PFSK-1 (cell line): Measurements from ENCODE around the gene SYN1.

Experiments used
- FOXP2 ChIP-seq: optimal IDR thresholded peaks from 2 replicates; pipeline ENCODE3; 2011; ENCODE audit warnings: borderline replicate concordance, control low read depth, inconsistent platforms; ENCODE audit not compliant: insufficient read depth; ENCODE audit errors: extremely low read length, extremely low read depth
- POLR2AphosphoS5 ChIP-seq: IDR thresholded peaks from 2 replicates; pipeline ENCODE4 v1.6.1; 2012; ENCODE audit warnings: low read depth, mild to moderate bottlenecking, control low read depth, low read length, moderate library complexity
- REST ChIP-seq, 2 experiments: IDR thresholded peaks; 2 replicates each; pipeline versions ENCODE4 v1.6.1 to v1.8.0; 2011 to 2012; ENCODE audit warnings: low read depth in 2 of 2, low read length in 2 of 2, control low read depth in 1 of 2, inconsistent platforms in 1 of 2, mild to moderate bottlenecking in 1 of 2, moderate library complexity in 1 of 2; ENCODE audit not compliant: insufficient read depth in 1 of 2
- SIN3A ChIP-seq: IDR thresholded peaks from 2 replicates; pipeline ENCODE4 v1.6.1; 2012; ENCODE audit warnings: mild to moderate bottlenecking, low read length, moderate library complexity, borderline replicate concordance; ENCODE audit not compliant: insufficient read depth
- TAF1 ChIP-seq: IDR thresholded peaks from 2 replicates; pipeline ENCODE4 v1.6.1; 2012; ENCODE audit warnings: low read length, control low read depth, borderline replicate concordance; ENCODE audit not compliant: insufficient read depth

Gene SYN1

GRCh38 chrX:47572773-47573340 is 46.8 kb downstream of the SYN1 start:
- TF ChIP-seq POLR2AphosphoS5 (no peak), SIN3A (no peak), TAF1 (no peak), FOXP2 (no peak), REST (IDR thresholded peaks at IDR 0.05; ENCODE audit: insufficient read depth in 1 of 2, low read depth in 2 of 2, low read length in 2 of 2) (no peak)

- no peak for TF ChIP-seq POLR2AphosphoS5
- no peak for TF ChIP-seq SIN3A
- no peak for TF ChIP-seq TAF1
- TF ChIP-seq REST (IDR thresholded peaks at IDR 0.05; ENCODE audit: insufficient read depth in 1 of 2, low read depth in 2 of 2, low read length in 2 of 2), result no peak
- TF ChIP-seq FOXP2, result no peak
Measured at GRCh38 chrX:47571896-47572295, 47.8 kb downstream of the SYN1 start.

GRCh38 chrX:47571215-47571614 is 48.4 kb downstream of the SYN1 start:
- no peak for TF ChIP-seq SIN3A
- TF ChIP-seq POLR2AphosphoS5, result no peak
- TF ChIP-seq FOXP2, result no peak
- no peak for TF ChIP-seq TAF1
- TF ChIP-seq REST (IDR thresholded peaks at IDR 0.05; ENCODE audit: insufficient read depth in 1 of 2, low read depth in 2 of 2, low read length in 2 of 2), result no peak

- TF ChIP-seq POLR2AphosphoS5 (no peak), SIN3A (no peak), TAF1 (no peak), FOXP2 (no peak), REST (IDR thresholded peaks at IDR 0.05; ENCODE audit: insufficient read depth in 1 of 2, low read depth in 2 of 2, low read length in 2 of 2) (no peak)
Measured at GRCh38 chrX:47570794-47571193, 48.9 kb downstream of the SYN1 start.

- TF ChIP-seq TAF1 (no peak), REST (IDR thresholded peaks at IDR 0.05; ENCODE audit: insufficient read depth in 1 of 2, low read depth in 2 of 2, low read length in 2 of 2) (no peak)
Measured at GRCh38 chrX:47568656-47569295, 50.9 kb downstream of the SYN1 start.
